T-helper 9 cell (primary cell): ENCODE results near the gene ME3.
"Not testable (repeated sequence)": the region's sequence is repeated elsewhere in the genome, so short reads cannot be mapped to it uniquely, and the experiment has no call there.

ENCODE experiments used
- DNase-seq: peaks from one replicate; pipeline ENCODE4 v3.0.0-alpha.2; 2020

Gene ME3

GRCh38 chr11:86453290-86454030 is 219.0 kb downstream of the ME3 start:
- no peak for DNase-seq

GRCh38 chr11:86449993-86450629 is 222.3 kb downstream of the ME3 start:
- no peak for DNase-seq

- no peak for DNase-seq
These were observed 224.5 kb downstream of the ME3 start for GRCh38 chr11:86447763-86448480.

GRCh38 chr11:86446924-86447285 is 225.5 kb downstream of the ME3 start:
- no peak for DNase-seq

- no peak for DNase-seq
These were observed 226.1 kb downstream of the ME3 start for GRCh38 chr11:86446163-86446923.

- DNase-seq = no peak
These were observed 227.4 kb downstream of the ME3 start for GRCh38 chr11:86444981-86445380.

GRCh38 chr11:86443415-86443814 is 229.0 kb downstream of the ME3 start:
- DNase-seq = no peak

- no peak for DNase-seq
These were observed 229.6 kb downstream of the ME3 start for GRCh38 chr11:86442827-86443226.

GRCh38 chr11:86442420-86442819 is 230.0 kb downstream of the ME3 start:
- DNase-seq = no peak

- no peak for DNase-seq
These were observed 231.6 kb downstream of the ME3 start for GRCh38 chr11:86440843-86441242.

- no peak for DNase-seq
These were observed 232.1 kb downstream of the ME3 start for GRCh38 chr11:86440305-86440716.

GRCh38 chr11:86438685-86439084 is 233.7 kb downstream of the ME3 start:
- no peak for DNase-seq

- no peak for DNase-seq
These were observed 236.7 kb downstream of the ME3 start for GRCh38 chr11:86435711-86436110.

- DNase-seq = not testable (repeated sequence)
These were observed 238.9 kb downstream of the ME3 start for GRCh38 chr11:86433361-86434095.

- DNase-seq = no peak
These were observed 241.2 kb downstream of the ME3 start for GRCh38 chr11:86431258-86431657.

GRCh38 chr11:86427441-86427840 is 245.0 kb downstream of the ME3 start:
- DNase-seq = no peak

GRCh38 chr11:86423488-86423887 is 248.9 kb downstream of the ME3 start:
- not testable (repeated sequence) for DNase-seq

GRCh38 chr11:86422371-86422770 is 250.0 kb downstream of the ME3 start:
- DNase-seq = no peak

GRCh38 chr11:86421946-86422345 is 250.5 kb downstream of the ME3 start:
- no peak for DNase-seq

- no peak for DNase-seq
These were observed 253.5 kb downstream of the ME3 start for GRCh38 chr11:86418917-86419316.

GRCh38 chr11:86418513-86418912 is 253.9 kb downstream of the ME3 start:
- no peak for DNase-seq

- DNase-seq = no peak
These were observed 254.3 kb downstream of the ME3 start for GRCh38 chr11:86418106-86418505.
